ENCODE measurements around the gene C2CD3. TPM values are rescaled to one million over a fixed set of nuclear protein-coding genes. Genes with fewer than 3 reads are reported as not detected.

The C2CD3 gene, protein sequence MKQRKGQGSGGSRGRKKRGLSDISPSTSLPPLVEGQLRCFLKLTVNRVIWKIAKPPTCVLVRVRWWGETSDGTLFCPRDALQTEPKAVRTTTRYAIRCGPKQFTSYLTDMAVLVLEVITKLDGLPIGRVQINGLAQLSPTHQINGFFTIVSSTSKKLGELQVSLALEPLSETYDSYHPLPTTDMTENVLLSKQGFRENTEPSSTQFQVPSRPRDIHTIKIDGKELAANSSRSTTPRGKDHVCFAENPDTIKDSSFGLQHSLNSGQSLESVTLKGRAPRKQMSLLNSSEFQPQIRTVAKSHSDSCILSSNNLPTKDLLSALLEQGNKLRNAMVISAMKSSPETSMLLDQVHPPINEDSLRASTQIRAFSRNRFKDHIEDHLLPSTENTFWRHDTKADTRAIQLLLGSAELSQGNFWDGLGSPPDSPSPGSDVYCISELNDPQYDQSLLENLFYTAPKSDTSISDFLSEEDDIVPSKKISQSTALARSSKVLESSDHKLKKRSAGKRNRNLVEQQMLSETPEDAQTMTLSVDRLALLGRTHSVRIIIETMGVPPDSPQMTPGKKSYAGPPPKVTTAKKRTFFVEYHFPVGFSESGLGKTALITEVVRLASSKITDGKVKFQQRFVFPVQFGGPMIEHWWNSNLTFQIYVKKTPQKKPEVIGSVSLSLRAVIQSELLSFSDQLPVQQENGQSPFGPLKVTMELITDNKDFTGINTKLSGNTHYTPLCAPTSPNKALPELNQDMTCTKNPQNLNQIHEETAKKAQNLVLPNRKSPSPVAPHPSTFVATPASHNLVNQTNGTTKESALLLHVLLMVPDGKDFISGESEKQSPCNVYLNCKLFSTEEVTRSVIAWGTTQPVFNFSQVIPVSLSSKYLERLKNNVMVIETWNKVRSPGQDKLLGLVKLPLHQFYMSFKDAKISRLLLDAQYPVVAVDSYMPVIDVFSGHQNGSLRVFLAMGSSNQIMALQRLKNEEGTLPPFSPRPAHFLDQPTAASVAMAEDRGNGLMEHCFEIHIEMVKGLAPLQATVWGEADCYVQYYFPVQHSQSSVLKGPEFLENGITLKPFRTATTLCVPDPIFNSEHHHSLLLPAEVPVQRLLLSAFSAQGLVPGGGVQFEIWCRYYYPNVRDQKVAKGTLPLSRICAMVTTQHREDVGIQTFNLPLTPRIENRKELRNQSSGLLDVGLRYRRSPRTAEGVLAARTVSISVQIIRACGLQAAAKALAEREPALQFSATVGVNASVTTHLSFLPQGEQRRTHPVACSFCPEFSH (N-terminal part only)
- 10 to 100 TPM; 31.1 to 35.2 TPM for total RNA-seq

- DNase-seq (peak; percentile 97 to 98), ATAC-seq (replicated peaks in 1 of 2) (peak; percentile 97 to 98)
- H3K27me3 Mint-ChIP-seq (ENCODE audit: low read depth): no peaks in the 10 kb centered on the region
- H3K9me3 Mint-ChIP-seq: no peaks in the 10 kb centered on the region
- H3K36me3 Mint-ChIP-seq (ENCODE audit: insufficient read depth in 2 of 2): peaks cover 0 to 3% of the 10 kb centered on the region in 2 donors
- peaks cover 6% of the 10 kb centered on the region for H3K4me1 Mint-ChIP-seq (ENCODE audit: low read depth)
- no peak within 1 kb of the TSS for H3K27ac Mint-ChIP-seq
- H3K4me3 Mint-ChIP-seq: no peak within 1 kb of the TSS
Measured at GRCh38 chr11:74170694-74171629, at the start of gene C2CD3, which contains the start of gene PPME1. C2CD3 (minus strand) TSS chr11:74171002; CDS start chr11:74170792, 210 bp downstream. PPME1 (plus strand) TSS chr11:74171289; CDS start chr11:74171422, 133 bp downstream.

- H3K27me3 Mint-ChIP-seq (ENCODE audit: low read depth): no peaks in the 10 kb centered on the region
Measured at GRCh38 chr11:74220376-74220775, 49.6 kb upstream of the C2CD3 start.

DNA sequence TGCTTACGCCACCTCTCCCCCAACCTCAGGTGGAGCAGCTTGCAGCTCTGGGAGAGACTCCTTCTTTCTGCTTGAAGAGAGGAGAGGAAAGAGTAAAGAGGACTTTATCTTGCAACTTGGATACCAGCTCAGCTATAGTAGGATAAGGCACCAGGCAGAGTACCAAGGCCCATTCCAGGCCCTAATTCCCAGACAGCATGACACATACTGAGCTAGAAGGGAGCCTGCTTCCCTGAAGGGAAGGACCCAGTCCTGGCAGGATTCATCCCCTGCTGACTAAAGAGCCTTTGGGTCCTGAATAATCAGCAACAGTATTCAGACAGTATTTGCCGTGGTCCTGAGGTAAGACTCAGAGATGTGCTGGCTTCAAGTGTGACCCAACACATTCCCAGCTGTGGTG, 41.7 kb upstream of the C2CD3 start:
- H3K4me3 Mint-ChIP-seq: no peak overlapping the region
- peaks cover 21 to 29% of the 10 kb centered on the region in 2 donors for H3K36me3 Mint-ChIP-seq (ENCODE audit: insufficient read depth in 2 of 2)

More at GRCh38 chr11:74220376-74220775, 49.6 kb upstream of the C2CD3 start:
- no peak for DNase-seq
- Mint-ChIP-seq H3K9me3 (peaks cover under 1 to 1% of the 10 kb centered on the region in 2 donors), H3K27ac (no peak overlapping the region), H3K4me3 (no peak overlapping the region), H3K36me3 (ENCODE audit: insufficient read depth in 2 of 2) (peaks cover 5 to 9% of the 10 kb centered on the region in 2 donors), H3K4me1 (ENCODE audit: low read depth) (no peaks in the 10 kb centered on the region)
- ATAC-seq (replicated peaks in 1 of 2): no peak

GRCh38 chr11:74208507-74208906, 37.7 kb upstream of the C2CD3 start:
- Mint-ChIP-seq H3K4me1 (ENCODE audit: low read depth) (peaks cover 22% of the 10 kb centered on the region), H3K9me3 (no peaks in the 10 kb centered on the region), H3K27me3 (ENCODE audit: low read depth) (no peaks in the 10 kb centered on the region), H3K27ac (no peak overlapping the region), H3K36me3 (ENCODE audit: insufficient read depth in 2 of 2) (peaks cover 13 to 27% of the 10 kb centered on the region in 2 donors), H3K4me3 (no peak overlapping the region)
- peak in 1 of 2 donors; percentile 44 for ATAC-seq (replicated peaks in 1 of 2)
- DNase-seq: no peak

More for the DNA sequence above, 41.7 kb upstream of the C2CD3 start:
- no peak for DNase-seq
- Mint-ChIP-seq H3K4me1 (ENCODE audit: low read depth) (peaks cover 9% of the 10 kb centered on the region), H3K9me3 (peaks cover 2 to 5% of the 10 kb centered on the region in 2 donors), H3K27ac (no peak overlapping the region), H3K27me3 (ENCODE audit: low read depth) (no peaks in the 10 kb centered on the region)
- no peak for ATAC-seq (replicated peaks in 1 of 2)

- DNase-seq (no peak), ATAC-seq (replicated peaks in 1 of 2) (no peak)
- H3K27me3 Mint-ChIP-seq (ENCODE audit: low read depth): no peaks in the 10 kb centered on the region
- H3K4me1 Mint-ChIP-seq (ENCODE audit: low read depth): peaks cover 22% of the 10 kb centered on the region
- H3K9me3 Mint-ChIP-seq: no peaks in the 10 kb centered on the region
- peaks cover 5 to 27% of the 10 kb centered on the region in 2 donors for H3K36me3 Mint-ChIP-seq (ENCODE audit: insufficient read depth in 2 of 2)
- H3K27ac Mint-ChIP-seq: no peak overlapping the region
- H3K4me3 Mint-ChIP-seq: no peak overlapping the region
Measured at GRCh38 chr11:74206746-74207145, 35.9 kb upstream of the C2CD3 start.

DNA sequence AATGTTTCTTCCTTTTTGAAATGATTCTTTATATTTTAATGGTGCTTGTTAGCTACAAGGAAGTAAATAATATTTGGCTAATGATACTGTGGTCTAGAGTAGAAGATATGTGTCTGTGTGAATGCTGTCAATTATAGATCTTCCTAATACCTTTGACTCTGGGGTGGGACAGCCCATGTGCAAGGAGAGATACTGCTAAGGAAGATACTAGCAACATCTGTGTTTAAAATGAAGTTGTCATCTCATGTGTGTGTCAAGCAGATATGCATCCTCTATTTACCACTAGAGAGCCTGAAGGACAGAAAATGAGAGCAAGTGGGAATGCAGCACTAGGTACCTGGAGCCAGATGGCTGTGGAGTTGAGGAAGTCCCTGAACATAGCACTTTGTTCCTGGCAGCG, 34.4 kb upstream of the C2CD3 start:
- ATAC-seq (replicated peaks in 1 of 2): no peak
- Mint-ChIP-seq H3K9me3 (no peaks in the 10 kb centered on the region), H3K27me3 (ENCODE audit: low read depth) (no peaks in the 10 kb centered on the region), H3K4me3 (no peak overlapping the region), H3K36me3 (ENCODE audit: insufficient read depth in 2 of 2) (peaks cover 5 to 20% of the 10 kb centered on the region in 2 donors), H3K4me1 (ENCODE audit: low read depth) (peaks cover 22% of the 10 kb centered on the region), H3K27ac (no peak overlapping the region)
- no peak for DNase-seq

GRCh38 chr11:74204701-74205100, 33.9 kb upstream of the C2CD3 start:
- H3K36me3 Mint-ChIP-seq (ENCODE audit: insufficient read depth in 2 of 2): peaks cover 5 to 20% of the 10 kb centered on the region in 2 donors
- peaks cover 22% of the 10 kb centered on the region for H3K4me1 Mint-ChIP-seq (ENCODE audit: low read depth)
- ATAC-seq (replicated peaks in 1 of 2) (no peak), DNase-seq (no peak)
- H3K27me3 Mint-ChIP-seq (ENCODE audit: low read depth): no peaks in the 10 kb centered on the region
- peak overlapping the region; percentile 17 for H3K27ac Mint-ChIP-seq
- no peaks in the 10 kb centered on the region for H3K9me3 Mint-ChIP-seq
- H3K4me3 Mint-ChIP-seq: peak overlapping the region in 1 of 2 donors; percentile 38

DNA sequence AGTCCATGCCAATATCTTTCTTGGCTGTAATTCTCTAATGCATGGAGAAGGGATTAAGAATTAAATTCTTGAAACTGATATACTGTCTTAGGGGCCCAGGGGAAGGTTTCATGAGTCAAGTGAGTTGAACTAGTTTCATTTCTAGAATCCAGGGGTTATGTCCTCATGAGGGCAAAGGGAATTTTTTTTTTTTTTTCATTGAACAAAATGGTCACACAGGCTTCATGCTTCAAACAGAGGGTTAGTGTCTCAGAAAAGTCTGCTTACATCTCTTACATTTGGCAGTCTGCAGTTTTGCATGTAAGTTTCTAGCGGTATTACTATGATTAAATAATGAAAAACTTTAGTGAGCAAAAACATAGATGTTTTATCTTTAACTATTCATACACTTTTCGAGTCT, 33.2 kb upstream of the C2CD3 start:
- ATAC-seq (replicated peaks in 1 of 2) (no peak), DNase-seq (no peak)
- Mint-ChIP-seq H3K36me3 (ENCODE audit: insufficient read depth in 2 of 2) (peaks cover 6 to 24% of the 10 kb centered on the region in 2 donors), H3K4me1 (ENCODE audit: low read depth) (peaks cover 22% of the 10 kb centered on the region), H3K4me3 (peak overlapping the region in 1 of 2 donors; percentile 38), H3K27me3 (ENCODE audit: low read depth) (no peaks in the 10 kb centered on the region), H3K27ac (no peak overlapping the region), H3K9me3 (peaks cover 1 to 3% of the 10 kb centered on the region in 2 donors)

- ATAC-seq (replicated peaks in 1 of 2) (no peak), DNase-seq (no peak)
- Mint-ChIP-seq H3K4me3 (no peak overlapping the region), H3K9me3 (peaks cover 3 to 12% of the 10 kb centered on the region in 2 donors), H3K4me1 (ENCODE audit: low read depth) (no peaks in the 10 kb centered on the region), H3K27ac (no peak overlapping the region), H3K27me3 (ENCODE audit: low read depth) (no peaks in the 10 kb centered on the region), H3K36me3 (ENCODE audit: insufficient read depth in 2 of 2) (peaks cover 5 to 20% of the 10 kb centered on the region in 2 donors)
Measured at GRCh38 chr11:74196781-74197486, 26.1 kb upstream of the C2CD3 start.

GRCh38 chr11:74195828-74196227, 25.0 kb upstream of the C2CD3 start:
- Mint-ChIP-seq H3K4me1 (ENCODE audit: low read depth) (no peaks in the 10 kb centered on the region), H3K4me3 (no peak overlapping the region), H3K27me3 (ENCODE audit: low read depth) (no peaks in the 10 kb centered on the region), H3K27ac (no peak overlapping the region), H3K36me3 (ENCODE audit: insufficient read depth in 2 of 2) (peaks cover 5 to 23% of the 10 kb centered on the region in 2 donors), H3K9me3 (peaks cover 3 to 12% of the 10 kb centered on the region in 2 donors)
- ATAC-seq (replicated peaks in 1 of 2) (no peak), DNase-seq (no peak)

DNA sequence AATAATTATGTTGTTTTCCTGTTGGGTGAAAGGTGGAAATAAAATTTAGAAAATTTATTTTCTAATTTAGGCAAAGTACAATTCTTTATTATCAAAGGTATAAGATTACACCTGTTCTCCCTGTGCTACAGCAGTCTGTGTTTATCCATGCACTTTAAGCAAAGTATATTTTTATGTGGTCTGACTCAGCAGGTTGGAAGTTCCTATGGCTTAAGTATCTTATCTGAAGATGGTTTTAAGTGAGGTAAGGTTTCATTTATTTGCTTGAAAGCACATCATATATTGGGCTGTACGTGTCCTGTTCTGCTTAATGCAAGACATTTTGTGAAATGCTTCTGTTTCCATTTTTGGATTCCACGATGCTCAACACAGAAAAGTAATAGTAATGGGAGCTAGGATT, 14.9 kb upstream of the C2CD3 start:
- DNase-seq (no peak), ATAC-seq (replicated peaks in 1 of 2) (no peak)
- Mint-ChIP-seq H3K27ac (no peak overlapping the region), H3K36me3 (ENCODE audit: insufficient read depth in 2 of 2) (peaks cover 2 to 15% of the 10 kb centered on the region in 2 donors), H3K27me3 (ENCODE audit: low read depth) (no peaks in the 10 kb centered on the region), H3K9me3 (peaks cover 0 to 2% of the 10 kb centered on the region in 2 donors), H3K4me3 (no peak overlapping the region), H3K4me1 (ENCODE audit: low read depth) (peaks cover 7% of the 10 kb centered on the region)

Data from activated T-cell treated with anti-CD3 and anti-CD28 coated beads, Interleukin-2, amount 50 U/mL, for 72 hours (primary cell).